K562 (cell line): ENCODE measurements around the gene PNMA8B. TPM values are rescaled to one million over a fixed set of nuclear protein-coding genes. Genes with fewer than 3 reads are reported as not detected.
A peak's percentile ranks its signal among the peaks of the same experiment; 100 is the strongest.

Experiments used
- BDP1 ChIP-seq: IDR thresholded peaks from 3 replicates; pipeline ENCODE4 v1.6.1; 2011; ENCODE audit not compliant: insufficient read length, insufficient read depth
- CEBPG ChIP-seq, 3 experiments: fragments of 200-800 bp in 1 of 3; sonication (Bioruptor generic) in 1 of 3; sonication (generic) in 1 of 3; formaldehyde crosslinking in 1 of 3; IDR thresholded peaks in 2 of 3; conservative IDR thresholded peaks in 1 of 3; 2 replicates each; pipeline versions ENCODE4 v1.6.1 to v1.8.0; 2016 to 2022; ENCODE audit warnings: missing compliant biosample characterization in 2 of 3, missing genetic modification characterization in 2 of 3, mild to moderate bottlenecking in 1 of 3, missing genetic modification reagents in 1 of 3
- COPS2 ChIP-seq: fragments of 450-650 bp; conservative IDR thresholded peaks from 2 replicates; pipeline ENCODE4 v1.6.1; 2016; ENCODE audit warnings: mild to moderate bottlenecking, moderate library complexity
- ETV1 ChIP-seq: fragments of 450-650 bp; conservative IDR thresholded peaks from 2 replicates; pipeline ENCODE4 v1.6.1; 2016; ENCODE audit warnings: missing genetic modification characterization, control low read depth, low read depth, missing compliant biosample characterization
- EZH2 ChIP-seq: IDR thresholded peaks from 2 replicates; pipeline ENCODE4 v1.6.1; 2012; ENCODE audit warnings: low read depth, mild to moderate bottlenecking, inconsistent platforms, low read length, borderline replicate concordance
- HDGF ChIP-seq: fragments of 450-650 bp; IDR thresholded peaks from 2 replicates; pipeline ENCODE4 v1.6.1; 2016
- HEY1 ChIP-seq: fragments of 250-450 bp; sonication (Bioruptor Pico); IDR thresholded peaks from 2 replicates; pipeline ENCODE4 v1.5.0; 2020; ENCODE audit warnings: mild to moderate bottlenecking, moderate library complexity, borderline replicate concordance
- HNRNPUL1 ChIP-seq: fragments of 200-400 bp; formaldehyde crosslinking; IDR thresholded peaks from 2 replicates; pipeline ENCODE4 v1.6.1; 2017; ENCODE audit warnings: low read length
- KAT7 ChIP-seq: sonication (generic); formaldehyde crosslinking; IDR thresholded peaks from 2 replicates; pipeline ENCODE4 v1.8.0; 2022; ENCODE audit warnings: missing genetic modification reagents, mild to moderate bottlenecking, borderline replicate concordance
- MBD1 ChIP-seq: fragments of 250-450 bp; sonication (Bioruptor Pico); IDR thresholded peaks from 2 replicates; pipeline ENCODE4 v1.8.0; 2022; ENCODE audit warnings: inconsistent platforms
- NEUROD1 ChIP-seq: fragments of 150-350 bp; IDR thresholded peaks from 2 replicates; pipeline ENCODE4 v1.6.1; 2014; ENCODE audit warnings: borderline replicate concordance, low read length, low read depth; ENCODE audit not compliant: partially characterized antibody
- PTBP1 ChIP-seq: fragments of 200-400 bp; formaldehyde crosslinking; IDR thresholded peaks from 2 replicates; pipeline ENCODE4 v1.6.1; 2017; ENCODE audit warnings: low read depth, low read length
- RAD21 ChIP-seq, 2 experiments: fragments of 250-450 bp in 1 of 2; fragments of 450-650 bp in 1 of 2; sonication (Bioruptor Pico) in 1 of 2; formaldehyde crosslinking in 1 of 2; IDR thresholded peaks in 1 of 2; conservative IDR thresholded peaks in 1 of 2; 2 replicates each; pipeline versions ENCODE4 v1.4.0 to v1.8.0; 2020 to 2022; ENCODE audit warnings: mild to moderate bottlenecking in 2 of 2, moderate library complexity in 1 of 2
- RBM25 ChIP-seq: fragments of 200-400 bp; formaldehyde crosslinking; IDR thresholded peaks from 2 replicates; pipeline ENCODE4 v1.6.1; 2018; ENCODE audit warnings: low read length, low read depth, moderate library complexity; ENCODE audit not compliant: severe bottlenecking
- RCOR1 ChIP-seq, 2 experiments: IDR thresholded peaks; 2 replicates each; pipeline ENCODE4 v1.6.1; 2012; ENCODE audit warnings: low read depth in 2 of 2, low read length in 2 of 2, borderline replicate concordance in 1 of 2, improper control_type of control experiment in 1 of 2
- SMARCA5 ChIP-seq: fragments of 450-650 bp; IDR thresholded peaks from 2 replicates; pipeline ENCODE4 v1.6.1; 2016
- TEAD1 ChIP-seq, 2 experiments: fragments of 450-650 bp in 1 of 2; sonication (generic) in 1 of 2; formaldehyde crosslinking; IDR thresholded peaks; 2 replicates each; pipeline versions ENCODE4 v1.4.0 to v1.8.0; 2020 to 2022; ENCODE audit warnings: mild to moderate bottlenecking in 2 of 2, missing genetic modification reagents in 1 of 2
- THRB ChIP-seq: fragments of 450-650 bp; formaldehyde crosslinking; conservative IDR thresholded peaks from 2 replicates; pipeline ENCODE4 v1.4.0; 2022; ENCODE audit warnings: mild to moderate bottlenecking, missing genetic modification characterization
- ZNF436 ChIP-seq: fragments of 250-450, 450-650 bp; sonication (Bioruptor Pico); formaldehyde crosslinking; IDR thresholded peaks from 2 replicates; pipeline ENCODE4 v1.7.0; 2020; ENCODE audit warnings: mild to moderate bottlenecking
- ZNF57 ChIP-seq: fragments of 450-650 bp; formaldehyde crosslinking; IDR thresholded peaks from 2 replicates; pipeline ENCODE4 v1.4.0; 2020; ENCODE audit warnings: mild to moderate bottlenecking, moderate library complexity
- polyA plus RNA-seq, 8 experiments: library from polyadenylated mRNA; depleted of rRNA in 4 of 8; stranded (reverse) in 5 of 8; unstranded in 3 of 8; fragments of >200 nt; fragmentation: Nextera tagmentation in 2 of 8; fragmentation: Illumina TruSeq in 1 of 8; extraction: Ambion mirVana in 2 of 8; extraction: Trizol in 1 of 8; gene quantifications; 2 replicates each; pipeline versions ENCODE4 v1.2.1 to v1.2.3, GENCODE V29; 2011 to 2014; ENCODE audit warnings: inconsistent platforms in 1 of 8, missing spikeins in 1 of 8
- total RNA-seq, 7 experiments: library from RNA; depleted of rRNA in 6 of 7; stranded (reverse); fragments of >200 nt in 6 of 7; fragmentation: Illumina TruSeq in 2 of 7; extraction: Trizol in 2 of 7; gene quantifications; 2 replicates each; pipeline versions ENCODE4 v1.2.1 to v1.2.3, GENCODE V29; 2011 to 2021; ENCODE audit warnings: low replicate concordance in 1 of 7
- TF ChIP-seq, protein P1 (sequence below), 2 experiments: fragments of 450-650 bp; conservative IDR thresholded peaks; 2 replicates each; pipeline ENCODE4 v1.6.1; 2017; ENCODE audit warnings: mild to moderate bottlenecking in 2 of 2, moderate library complexity in 2 of 2

Gene PNMA8B
- total and polyA plus RNA-seq, 9 of the 15 experiments (the other 6 are each of a cell fraction or from before 2014, with no cell fraction given): not detected

DNA sequence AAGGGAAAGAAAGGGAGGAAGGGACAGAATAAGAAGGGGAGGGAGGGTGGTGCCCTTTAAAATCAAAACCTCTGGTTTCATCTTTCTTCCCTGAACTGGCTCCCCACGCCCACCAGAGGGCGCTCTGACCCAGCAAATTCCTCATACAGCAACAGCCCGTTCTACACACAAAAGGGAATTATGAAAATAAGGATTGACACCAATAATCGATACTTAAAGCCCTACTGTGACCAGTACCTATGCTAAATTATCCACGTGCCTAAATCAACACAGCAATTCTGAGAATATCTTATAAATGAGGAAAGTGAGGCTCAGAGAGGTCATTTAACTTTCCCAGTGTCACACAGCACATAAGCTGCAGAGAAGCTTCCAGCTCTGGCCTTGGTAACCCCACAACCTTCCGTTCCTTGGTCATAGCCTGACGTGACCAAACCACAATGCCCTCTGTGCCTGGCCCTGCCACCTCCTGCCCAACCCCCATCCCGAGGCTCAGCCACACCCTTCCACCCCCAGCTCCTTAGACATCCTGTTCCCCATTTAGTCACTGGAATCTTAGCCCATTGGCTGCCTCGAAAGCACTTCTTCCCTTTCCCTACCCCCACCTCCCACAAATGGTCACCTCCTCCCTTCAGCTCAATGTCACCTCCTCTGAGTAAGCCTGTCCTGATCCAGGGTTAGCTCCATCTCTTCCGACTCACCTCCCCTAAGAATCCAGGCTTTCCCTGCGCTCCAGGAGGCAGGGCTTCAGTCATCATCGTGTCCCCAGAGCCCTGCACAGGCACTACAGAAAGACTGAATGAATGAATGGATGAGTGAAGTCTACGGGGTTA is 34.2 kb upstream of the PNMA8B start (continued):
- TF ChIP-seq PTBP1 (peak; percentile 76; the same call in 1 of the 2 replicates), THRB (CRISPR knock-in tag) (no peak), RBM25 (peak; percentile 97), ZNF436 (no peak), ZNF57 (CRISPR knock-in tag) (no peak), HNRNPUL1 (no peak), RAD21 (CRISPR knock-in tag; conservative IDR thresholded peaks at IDR 0.05 in 1 of 2, IDR thresholded peaks at IDR 0.05 in 1 of 2) (peak; percentile 89 to 94), ETV1 (tag) (no peak), COPS2 (no peak), KAT7 (0 out of 2 replicates have a peak, but pooled peaks have one; percentile 36), EZH2 (no peak), MBD1 (CRISPR knock-in tag) (no peak), HEY1 (CRISPR knock-in tag) (no peak), BDP1 (no peak), NEUROD1 (peak; percentile 57), HDGF (0 out of 2 replicates have a peak, but pooled peaks have one; percentile 78), TEAD1 (CRISPR knock-in tag; IDR thresholded peaks at IDR 0.05) (peak in 1 of 2 experiments; percentile 82; a peak in 1 of 4 replicates), RCOR1 (IDR thresholded peaks at IDR 0.05; ENCODE audit: borderline replicate concordance in 1 of 2, low read depth in 2 of 2, low read length in 2 of 2) (peak in 1 of 2 experiments; percentile 76; a peak in 2 of 4 replicates), SMARCA5 (peak; percentile 98), CEBPG (CRISPR knock-in tag; IDR thresholded peaks at IDR 0.05) (no peak), CEBPG (tag; conservative IDR thresholded peaks at IDR 0.05 in 1 of 2, IDR thresholded peaks at IDR 0.05 in 1 of 2) (no peak)
- TF ChIP-seq, protein P1, sequence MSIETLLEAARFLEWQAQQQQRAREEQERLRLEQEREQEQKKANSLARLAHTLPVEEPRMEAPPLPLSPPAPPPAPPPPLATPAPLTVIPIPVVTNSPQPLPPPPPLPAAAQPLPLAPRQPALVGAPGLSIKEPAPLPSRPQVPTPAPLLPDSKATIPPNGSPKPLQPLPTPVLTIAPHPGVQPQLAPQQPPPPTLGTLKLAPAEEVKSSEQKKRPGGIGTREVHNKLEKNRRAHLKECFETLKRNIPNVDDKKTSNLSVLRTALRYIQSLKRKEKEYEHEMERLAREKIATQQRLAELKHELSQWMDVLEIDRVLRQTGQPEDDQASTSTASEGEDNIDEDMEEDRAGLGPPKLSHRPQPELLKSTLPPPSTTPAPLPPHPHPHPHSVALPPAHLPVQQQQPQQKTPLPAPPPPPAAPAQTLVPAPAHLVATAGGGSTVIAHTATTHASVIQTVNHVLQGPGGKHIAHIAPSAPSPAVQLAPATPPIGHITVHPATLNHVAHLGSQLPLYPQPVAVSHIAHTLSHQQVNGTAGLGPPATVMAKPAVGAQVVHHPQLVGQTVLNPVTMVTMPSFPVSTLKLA (conservative IDR thresholded peaks at IDR 0.05): peak in 1 of 2 experiments; percentile 36; a peak in 1 of 4 replicates
